H1 (cell line): Measurements from ENCODE around the gene SLC9A3. TPM values are rescaled to one million over a fixed set of nuclear protein-coding genes. Genes with fewer than 3 reads are reported as not detected.

Experiments
- BACH1 ChIP-seq: IDR thresholded peaks from 2 replicates; pipeline ENCODE4 v1.6.1; 2012; ENCODE audit warnings: low read length, improper control_type of control experiment
- CBX8 ChIP-seq: fragments of 300-800, 300-1000 bp; sonication (generic); IDR thresholded peaks from 2 replicates; pipeline ENCODE4 v1.7.1; 2016; ENCODE audit warnings: low read depth, low read length, borderline replicate concordance
- CHD1 ChIP-seq: IDR thresholded peaks from 2 replicates; pipeline ENCODE4 v1.6.1; 2012; ENCODE audit warnings: low read depth, low read length, improper control_type of control experiment
- CHD7 ChIP-seq: fragments of 300-600 bp; sonication (generic); IDR thresholded peaks from 2 replicates; pipeline ENCODE4 v1.7.1; 2012; ENCODE audit warnings: low read length, moderate library complexity, mild to moderate bottlenecking, inconsistent platforms; ENCODE audit not compliant: insufficient replicate concordance
- HDAC6 ChIP-seq: IDR thresholded peaks from one replicate; pipeline ENCODE4 v1.7.1; 2012; ENCODE audit warnings: low read depth, mild to moderate bottlenecking, inconsistent platforms, low read length, moderate library complexity
- PHF8 ChIP-seq: fragments of 200-600 bp; sonication (generic); conservative IDR thresholded peaks from 2 replicates; pipeline ENCODE4 v1.7.1; 2012; ENCODE audit warnings: low read depth, mild to moderate bottlenecking, inconsistent platforms, low read length, moderate library complexity
- POU5F1 ChIP-seq: IDR thresholded peaks from 2 replicates; pipeline ENCODE4 v1.6.1; 2011; ENCODE audit warnings: low read depth, mild to moderate bottlenecking, low read length, moderate library complexity
- RAD21 ChIP-seq, 2 experiments: IDR thresholded peaks in 1 of 2; conservative IDR thresholded peaks in 1 of 2; 2 replicates each; pipeline ENCODE4 v1.6.1; 2011; ENCODE audit warnings: low read depth in 2 of 2, low read length in 2 of 2, improper control_type of control experiment in 1 of 2, inconsistent platforms in 1 of 2, mild to moderate bottlenecking in 1 of 2, moderate library complexity in 1 of 2
- RNF2 ChIP-seq: fragments of 200-900, 300-1000 bp; sonication (generic); IDR thresholded peaks from 2 replicates; pipeline ENCODE4 v1.7.1; 2016; ENCODE audit warnings: borderline replicate concordance, low read depth, mild to moderate bottlenecking, antibody characterized with exemption, low read length; ENCODE audit not compliant: poor library complexity, severe bottlenecking; ENCODE audit errors: missing control alignments
- SP2 ChIP-seq: IDR thresholded peaks from 2 replicates; pipeline ENCODE4 v1.6.1; 2012; ENCODE audit warnings: mild to moderate bottlenecking, low read length, inconsistent platforms
- polyA plus RNA-seq, 7 experiments: library from polyadenylated mRNA; depleted of rRNA in 3 of 7; stranded (reverse) in 5 of 7; unstranded in 2 of 7; fragments of >200 nt in 5 of 7; fragments of 200-250 nt in 2 of 7; gene quantifications; 1 replicate in 5 of 7; 2 replicates in 1 of 7; 4 replicates in 1 of 7; pipeline versions ENCODE4 v1.2.1 to v1.2.3, GENCODE V29; 2011 to 2013; ENCODE audit warnings: missing spikeins in 2 of 7, mixed read lengths in 2 of 7
- total RNA-seq: library from RNA; stranded (reverse); fragmentation: NEBNext Ultra II Directional; extraction: Animal tissue kit (Norgen Biotek cat#: 25700); gene quantifications from 2 replicates; pipeline ENCODE4 v1.2.1, GENCODE V29; 2021

SLC9A3 gene
- total and polyA plus RNA-seq, 2 of the 8 experiments (the other 6 are each of a cell fraction or from before 2014, with no cell fraction given), result 0.95 to 1.0 TPM

DNA sequence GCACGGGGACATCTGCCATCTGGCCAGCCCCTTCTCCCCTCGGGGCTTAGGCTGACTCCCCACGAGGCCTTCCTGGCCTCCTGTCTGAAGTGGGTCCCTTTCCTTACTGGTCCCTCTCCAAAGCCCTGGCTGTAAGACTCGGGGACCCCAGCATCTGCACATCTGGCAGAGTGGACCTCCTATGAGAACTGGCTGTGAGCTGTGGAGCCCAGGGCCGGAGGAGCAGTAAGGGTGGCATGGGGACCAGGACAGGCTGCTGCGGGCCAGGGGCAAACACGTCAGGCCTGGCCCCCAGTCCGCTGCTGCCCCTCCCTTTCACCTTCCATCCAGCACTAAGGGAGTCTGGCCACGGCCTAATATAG is 47.5 kb downstream of the SLC9A3 start (continued):
- TF ChIP-seq CHD7 (no peak), HDAC6 (no peak), PHF8 (no peak), RAD21 (IDR thresholded peaks at IDR 0.05 in 1 of 2, conservative IDR thresholded peaks at IDR 0.05 in 1 of 2; ENCODE audit: low read depth in 2 of 2, low read length in 2 of 2) (no peak), POU5F1 (no peak), CHD1 (no peak), SP2 (no peak), CBX8 (no peak), BACH1 (no peak), RNF2 (no peak)
